RKO (cell line): ENCODE data around the gene GNPNAT1.
"Not testable (repeated sequence)": the region's sequence is repeated elsewhere in the genome, so short reads cannot be mapped to it uniquely, and the experiment has no call there.

Source experiments
- DNase-seq: peaks from one replicate; pipeline ENCODE4 v3.0.0-alpha.2; 2016; ENCODE audit warnings: low spot score

The GNPNAT1 gene

DNA sequence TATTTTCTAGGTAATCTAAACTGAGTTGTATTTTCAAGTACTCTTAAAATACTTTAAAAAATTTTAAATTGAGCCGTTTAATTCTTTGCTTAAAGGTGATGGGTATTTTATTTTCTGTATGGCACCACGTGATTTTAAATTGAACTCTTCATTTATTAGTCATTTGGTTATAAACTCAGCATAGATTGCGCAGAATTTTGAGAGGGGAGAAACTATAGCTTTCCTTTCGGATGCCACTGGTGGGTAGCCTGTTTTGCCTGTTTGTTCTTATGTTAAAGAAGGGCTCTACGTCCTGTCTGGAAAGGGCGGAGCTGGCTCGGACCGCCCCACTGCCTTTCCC, 61.9 kb downstream of the GNPNAT1 start:
- no peak for DNase-seq

DNA sequence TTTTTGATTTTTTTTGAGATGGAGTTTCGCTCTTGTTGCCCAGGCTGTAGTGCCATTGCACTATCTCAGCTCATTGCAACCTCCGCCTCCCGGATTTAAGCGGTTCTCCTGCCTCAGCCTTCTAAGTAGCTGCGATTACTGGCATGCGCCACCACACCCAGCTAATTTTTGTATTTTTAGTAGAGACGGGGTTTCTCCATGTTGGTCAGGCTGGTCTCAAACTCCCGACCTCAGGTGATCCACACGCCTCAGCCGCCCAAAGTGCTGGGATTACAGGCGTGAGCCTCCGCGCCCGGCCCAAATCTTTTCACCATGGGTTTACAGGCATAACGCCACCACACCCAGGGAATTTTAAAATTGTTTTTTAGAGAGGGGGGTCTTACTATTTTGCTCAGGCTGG, 62.4 kb downstream of the GNPNAT1 start:
- DNase-seq = not testable (repeated sequence)

DNA sequence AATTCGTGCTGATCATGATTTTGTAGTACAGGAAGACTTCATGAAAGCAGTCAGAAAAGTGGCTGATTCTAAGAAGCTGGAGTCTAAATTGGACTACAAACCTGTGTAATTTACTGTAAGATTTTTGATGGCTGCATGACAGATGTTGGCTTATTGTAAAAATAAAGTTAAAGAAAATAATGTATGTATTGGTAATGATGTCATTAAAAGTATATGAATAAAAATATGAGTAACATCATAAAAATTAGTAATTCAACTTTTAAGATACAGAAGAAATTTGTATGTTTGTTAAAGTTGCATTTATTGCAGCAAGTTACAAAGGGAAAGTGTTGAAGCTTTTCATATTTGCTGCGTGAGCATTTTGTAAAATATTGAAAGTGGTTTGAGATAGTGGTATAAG, 63.9 kb downstream of the GNPNAT1 start:
- not testable (repeated sequence) for DNase-seq
